HL-60 (cell line): ENCODE data around the gene ZNF827.

Experiments
- DNase-seq, 2 experiments: peaks; one replicate each; pipeline ENCODE4 v3.0.0-alpha.2; 2010 to 2020; ENCODE audit warnings: low read depth in 1 of 2, low spot score in 1 of 2
- H3K27ac ChIP-seq: fragments of 250-450 bp; sonication (Bioruptor Pico); replicated peaks from 2 replicates; pipeline ENCODE4 v1.5.1; 2020; ENCODE audit warnings: mild to moderate bottlenecking, moderate library complexity
- H3K27me3 ChIP-seq: fragments of 250-450 bp; sonication (Bioruptor Pico); 2 replicates; pipeline ENCODE4 v1.5.1; 2021; ENCODE audit warnings: mild to moderate bottlenecking, moderate library complexity; ENCODE audit not compliant: insufficient read depth, poor library complexity, severe bottlenecking
- H3K4me3 ChIP-seq: replicated peaks from 2 replicates; pipeline ENCODE4 v1.5.1; 2011; ENCODE audit warnings: mild to moderate bottlenecking, control low read depth, low read length; ENCODE audit not compliant: insufficient read depth
- GABPA ChIP-seq: IDR thresholded peaks from 2 replicates; pipeline ENCODE4 v1.6.1; 2012; ENCODE audit warnings: low read depth
- POLR2AphosphoS5 ChIP-seq: IDR thresholded peaks from 2 replicates; pipeline ENCODE4 v1.6.1; 2012; ENCODE audit warnings: low read depth
- REST ChIP-seq: IDR thresholded peaks from 2 replicates; pipeline ENCODE4 v1.6.1; 2012; ENCODE audit warnings: low read depth; ENCODE audit not compliant: insufficient replicate concordance
- SPI1 ChIP-seq: IDR thresholded peaks from 2 replicates; pipeline ENCODE4 v1.6.1; 2012; ENCODE audit warnings: low read depth, mild to moderate bottlenecking, borderline replicate concordance
- TF ChIP-seq, protein P1 (sequence below): IDR thresholded peaks from one replicate; pipeline ENCODE4 v1.5.1; 2011; ENCODE audit warnings: low read length, control low read depth, inconsistent platforms; ENCODE audit not compliant: insufficient read depth

Gene ZNF827

GRCh38 chr4:145808021-145808650 is 130.5 kb downstream of the ZNF827 start:
- no peak overlapping the region for H3K27ac ChIP-seq
- no peak overlapping the region for H3K4me3 ChIP-seq
- no peaks in the 10 kb centered on the region for H3K27me3 ChIP-seq
- no peak for DNase-seq
- TF ChIP-seq, protein P1, sequence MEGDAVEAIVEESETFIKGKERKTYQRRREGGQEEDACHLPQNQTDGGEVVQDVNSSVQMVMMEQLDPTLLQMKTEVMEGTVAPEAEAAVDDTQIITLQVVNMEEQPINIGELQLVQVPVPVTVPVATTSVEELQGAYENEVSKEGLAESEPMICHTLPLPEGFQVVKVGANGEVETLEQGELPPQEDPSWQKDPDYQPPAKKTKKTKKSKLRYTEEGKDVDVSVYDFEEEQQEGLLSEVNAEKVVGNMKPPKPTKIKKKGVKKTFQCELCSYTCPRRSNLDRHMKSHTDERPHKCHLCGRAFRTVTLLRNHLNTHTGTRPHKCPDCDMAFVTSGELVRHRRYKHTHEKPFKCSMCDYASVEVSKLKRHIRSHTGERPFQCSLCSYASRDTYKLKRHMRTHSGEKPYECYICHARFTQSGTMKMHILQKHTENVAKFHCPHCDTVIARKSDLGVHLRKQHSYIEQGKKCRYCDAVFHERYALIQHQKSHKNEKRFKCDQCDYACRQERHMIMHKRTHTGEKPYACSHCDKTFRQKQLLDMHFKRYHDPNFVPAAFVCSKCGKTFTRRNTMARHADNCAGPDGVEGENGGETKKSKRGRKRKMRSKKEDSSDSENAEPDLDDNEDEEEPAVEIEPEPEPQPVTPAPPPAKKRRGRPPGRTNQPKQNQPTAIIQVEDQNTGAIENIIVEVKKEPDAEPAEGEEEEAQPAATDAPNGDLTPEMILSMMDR: no peak

DNA sequence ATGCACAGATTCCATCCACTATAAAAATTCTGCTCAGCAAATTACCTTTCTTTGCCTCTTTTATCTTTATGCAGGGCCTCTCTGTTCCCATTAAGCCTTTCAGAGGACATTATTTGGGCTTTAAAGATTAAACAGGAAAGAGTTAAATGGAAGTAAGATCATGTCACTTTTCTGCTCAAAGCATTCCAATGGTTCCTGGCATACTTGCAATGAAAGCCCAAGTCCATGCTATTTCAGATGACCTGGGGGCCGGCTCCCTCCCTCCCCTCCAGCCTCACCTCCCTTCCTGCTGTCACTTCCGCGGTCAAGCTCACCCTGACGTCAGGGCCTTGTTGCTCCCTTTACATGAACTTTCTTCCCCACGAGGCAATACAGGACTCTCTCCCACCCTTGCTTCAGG is 133.1 kb downstream of the ZNF827 start:
- Histone ChIP-seq H3K27me3 (no peaks in the 10 kb centered on the region), H3K27ac (no peak overlapping the region), H3K4me3 (no peak overlapping the region)
- no peak for TF ChIP-seq POLR2AphosphoS5
- TF ChIP-seq REST: no peak
- TF ChIP-seq, protein P1: no peak
- no peak for TF ChIP-seq SPI1
- no peak for TF ChIP-seq GABPA
- DNase-seq: no peak

GRCh38 chr4:145804116-145804515 is 134.5 kb downstream of the ZNF827 start:
- TF ChIP-seq, protein P1: no peak
- TF ChIP-seq GABPA: no peak
- Histone ChIP-seq H3K27me3 (no peaks in the 10 kb centered on the region), H3K27ac (no peak overlapping the region), H3K4me3 (no peak overlapping the region)
- no peak for DNase-seq

DNA sequence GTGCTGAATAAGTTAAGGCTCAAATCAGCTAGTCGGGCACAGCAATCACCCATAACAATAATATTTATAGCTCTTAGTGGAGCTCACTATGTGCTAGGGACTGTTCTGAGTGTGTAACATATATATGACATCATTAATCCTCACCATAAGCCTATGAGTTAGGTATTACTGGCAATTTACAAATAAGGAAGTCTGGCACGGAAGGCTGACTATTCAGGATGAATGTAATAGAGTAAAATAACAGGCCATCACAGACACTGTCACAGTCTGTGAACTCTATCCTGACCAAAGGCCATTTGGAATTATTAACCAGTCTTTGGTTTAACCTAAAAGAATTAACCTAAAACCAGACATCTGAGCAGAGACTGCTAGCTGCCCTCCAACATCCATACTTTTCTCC is 139.4 kb downstream of the ZNF827 start:
- H3K27ac ChIP-seq: no peak overlapping the region
- TF ChIP-seq GABPA (no peak), REST (no peak), POLR2AphosphoS5 (no peak), SPI1 (no peak)
- TF ChIP-seq, protein P1: no peak
- DNase-seq: no peak
- H3K4me3 ChIP-seq: no peak overlapping the region
- H3K27me3 ChIP-seq: no peaks in the 10 kb centered on the region
